Measurements from ENCODE around the gene CYP4F2.
"Not testable (repeated sequence)": the region's sequence is repeated elsewhere in the genome, so short reads cannot be mapped to it uniquely, and the experiment has no call there.

CYP4F2 gene

DNA sequence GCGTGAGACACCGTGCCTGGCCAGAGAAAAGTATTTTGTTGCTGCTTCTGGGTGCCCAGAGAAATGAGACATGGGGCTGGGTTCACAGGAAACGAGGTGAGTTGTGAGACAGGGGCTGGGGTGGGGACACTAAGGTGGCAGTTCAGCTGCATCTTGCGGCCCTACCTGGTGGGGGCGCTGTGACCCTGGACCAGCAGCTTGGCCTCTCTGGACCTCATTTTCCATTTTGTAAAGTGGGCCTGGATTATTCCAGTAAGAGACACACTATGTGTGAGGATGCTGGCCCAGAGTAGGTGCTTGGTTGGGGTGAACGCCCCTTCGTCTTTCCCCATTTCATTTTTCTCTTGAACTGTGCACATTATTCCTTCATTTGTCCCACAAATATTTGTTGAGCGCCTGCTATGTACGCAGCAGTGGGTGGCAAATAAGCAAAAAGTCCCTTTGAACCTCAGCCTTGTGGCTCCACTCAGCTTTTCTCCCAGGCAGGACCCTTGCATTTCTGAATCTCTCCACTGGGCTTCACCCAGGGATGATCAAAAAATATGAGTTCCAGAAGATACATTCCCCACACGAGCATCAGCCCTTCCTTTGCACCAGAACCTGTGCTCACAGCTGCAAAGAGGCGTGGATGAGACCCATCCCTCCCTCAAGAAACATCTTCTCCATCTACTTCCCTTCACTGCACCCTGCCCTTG lies 55.9 kb downstream of the CYP4F2 start:
- Histone ChIP-seq H3K27ac (ENCODE audit: low read depth, low read length) (no peak overlapping the region), H3K36me3 (ENCODE audit: control insufficient read depth in 5 of 5, insufficient read depth in 5 of 5, low read length in 5 of 5) (no peaks in the 10 kb centered on the region)

GRCh38 chr19:15840833-15841232 lies 57.0 kb downstream of the CYP4F2 start:
- Histone ChIP-seq H3K9me3 (ENCODE audit: control insufficient read depth in 5 of 5, low read length in 5 of 5) (no peaks in the 10 kb centered on the region), H3K9ac (ENCODE audit: low read length in 5 of 5) (no peak overlapping the region), H3K27ac (ENCODE audit: low read depth, low read length) (no peak overlapping the region), H3K27me3 (ENCODE audit: control insufficient read depth in 5 of 5, insufficient read depth in 4 of 5, low read length in 5 of 5) (no peaks in the 10 kb centered on the region), H3K4me3 (ENCODE audit: low read depth in 1 of 5, low read length in 5 of 5) (no peak overlapping the region), H3K36me3 (ENCODE audit: control insufficient read depth in 5 of 5, insufficient read depth in 5 of 5, low read length in 5 of 5) (no peaks in the 10 kb centered on the region), H3K4me1 (ENCODE audit: control insufficient read depth in 5 of 5, insufficient read depth in 5 of 5, low read length in 5 of 5) (peaks cover 0 to 12% (median 10%) of the 10 kb centered on the region in 5 donors)

More for the DNA sequence above, 55.9 kb downstream of the CYP4F2 start:
- Histone ChIP-seq H3K4me1 (ENCODE audit: control insufficient read depth in 5 of 5, insufficient read depth in 5 of 5, low read length in 5 of 5) (peaks cover 0 to 5% (median 4%) of the 10 kb centered on the region in 5 donors), H3K4me3 (ENCODE audit: low read depth in 1 of 5, low read length in 5 of 5) (no peak overlapping the region), H3K9me3 (ENCODE audit: control insufficient read depth in 5 of 5, low read length in 5 of 5) (no peaks in the 10 kb centered on the region), H3K9ac (ENCODE audit: low read length in 5 of 5) (no peak overlapping the region), H3K27me3 (ENCODE audit: control insufficient read depth in 5 of 5, insufficient read depth in 4 of 5, low read length in 5 of 5) (no peaks in the 10 kb centered on the region)

- H3K9ac ChIP-seq (ENCODE audit: low read length in 5 of 5); H3K27ac ChIP-seq (ENCODE audit: low read depth, low read length); H3K4me3 ChIP-seq (ENCODE audit: low read depth in 1 of 5, low read length in 5 of 5); H3K36me3 ChIP-seq (ENCODE audit: control insufficient read depth in 5 of 5, insufficient read depth in 5 of 5, low read length in 5 of 5); H3K9me3 ChIP-seq (ENCODE audit: control insufficient read depth in 5 of 5, low read length in 5 of 5); H3K27me3 ChIP-seq (ENCODE audit: control insufficient read depth in 5 of 5, insufficient read depth in 4 of 5, low read length in 5 of 5): not testable (repeated sequence)
- peaks cover 0 to 13% (median 13%) of the 10 kb centered on the region in 5 donors for H3K4me1 ChIP-seq (ENCODE audit: control insufficient read depth in 5 of 5, insufficient read depth in 5 of 5, low read length in 5 of 5)
Observed at GRCh38 chr19:15839888-15840287, 58.0 kb downstream of the CYP4F2 start.

- H3K9me3 ChIP-seq (ENCODE audit: control insufficient read depth in 5 of 5, low read length in 5 of 5) = no peaks in the 10 kb centered on the region
- no peak overlapping the region for H3K27ac ChIP-seq (ENCODE audit: low read depth, low read length)
- peaks cover 0 to 13% (median 13%) of the 10 kb centered on the region in 5 donors for H3K4me1 ChIP-seq (ENCODE audit: control insufficient read depth in 5 of 5, insufficient read depth in 5 of 5, low read length in 5 of 5)
Observed at GRCh38 chr19:15838351-15838750, 59.5 kb downstream of the CYP4F2 start.

GRCh38 chr19:15837221-15837731 lies 60.6 kb downstream of the CYP4F2 start:
- Histone ChIP-seq H3K27me3 (ENCODE audit: control insufficient read depth in 5 of 5, insufficient read depth in 4 of 5, low read length in 5 of 5) (no peaks in the 10 kb centered on the region), H3K36me3 (ENCODE audit: control insufficient read depth in 5 of 5, insufficient read depth in 5 of 5, low read length in 5 of 5) (no peaks in the 10 kb centered on the region), H3K4me3 (ENCODE audit: low read depth in 1 of 5, low read length in 5 of 5) (peak overlapping the region; percentile 82 to 90 (median 85)), H3K27ac (ENCODE audit: low read depth, low read length) (peak overlapping the region; percentile 90), H3K9ac (ENCODE audit: low read length in 5 of 5) (peak overlapping the region in 3 of 5 donors; percentile 15 to 98 (median 92)), H3K9me3 (ENCODE audit: control insufficient read depth in 5 of 5, low read length in 5 of 5) (no peaks in the 10 kb centered on the region), H3K4me1 (ENCODE audit: control insufficient read depth in 5 of 5, insufficient read depth in 5 of 5, low read length in 5 of 5) (peaks cover 0 to 13% (median 13%) of the 10 kb centered on the region in 5 donors)

More at GRCh38 chr19:15838351-15838750, 59.5 kb downstream of the CYP4F2 start:
- Histone ChIP-seq H3K27me3 (ENCODE audit: control insufficient read depth in 5 of 5, insufficient read depth in 4 of 5, low read length in 5 of 5) (no peaks in the 10 kb centered on the region), H3K36me3 (ENCODE audit: control insufficient read depth in 5 of 5, insufficient read depth in 5 of 5, low read length in 5 of 5) (no peaks in the 10 kb centered on the region), H3K9ac (ENCODE audit: low read length in 5 of 5) (no peak overlapping the region), H3K4me3 (ENCODE audit: low read depth in 1 of 5, low read length in 5 of 5) (no peak overlapping the region)

DNA sequence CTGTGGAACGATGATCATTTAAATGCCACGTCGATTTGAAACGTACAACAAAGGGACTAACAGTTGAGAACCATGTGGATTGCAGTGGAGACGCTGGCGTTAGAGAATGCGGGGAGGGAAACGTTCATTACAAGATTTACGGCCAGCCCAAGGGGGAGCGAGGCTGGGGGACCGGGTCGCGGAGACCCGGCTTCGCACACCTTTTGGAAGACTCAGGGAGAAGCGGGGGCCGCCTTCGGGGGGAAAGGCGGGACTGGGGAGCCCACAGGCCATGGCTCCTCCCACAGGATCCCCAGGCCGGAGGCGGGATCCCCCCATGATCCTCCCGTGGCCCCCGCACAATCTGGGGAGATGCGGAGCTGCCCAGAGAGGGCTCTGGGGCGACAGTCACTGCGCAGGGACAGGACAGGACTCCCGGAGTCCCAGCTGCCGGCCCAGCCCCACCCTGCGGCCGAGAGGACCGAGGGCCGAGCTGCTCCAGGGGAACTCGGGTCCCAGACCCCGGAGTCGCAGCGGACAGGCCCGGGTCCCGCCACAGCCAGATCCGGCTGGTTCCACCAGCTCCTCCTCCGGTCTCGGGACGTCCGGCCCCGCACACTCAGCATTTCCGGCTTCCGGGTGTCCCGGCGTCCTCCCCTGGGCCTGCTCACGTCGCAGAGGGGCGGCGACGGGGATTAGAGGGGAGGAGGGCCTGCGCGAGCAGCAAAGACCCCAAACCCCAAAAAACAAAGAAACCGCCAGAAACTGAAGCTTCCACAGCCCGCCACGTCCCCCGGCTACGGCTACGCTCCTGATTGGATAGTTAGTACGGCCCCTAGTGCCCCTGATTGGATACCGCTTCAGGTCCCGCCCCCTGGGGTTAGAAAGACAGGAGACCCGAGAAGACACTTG lies 61.3 kb downstream of the CYP4F2 start:
- Histone ChIP-seq H3K27ac (ENCODE audit: low read depth, low read length) (peak overlapping the region; percentile 90), H3K36me3 (ENCODE audit: control insufficient read depth in 5 of 5, insufficient read depth in 5 of 5, low read length in 5 of 5) (no peaks in the 10 kb centered on the region), H3K9ac (ENCODE audit: low read length in 5 of 5) (peak overlapping the region; percentile 0 to 98 (median 92)), H3K4me3 (ENCODE audit: low read depth in 1 of 5, low read length in 5 of 5) (peak overlapping the region; percentile 82 to 90 (median 85)), H3K9me3 (ENCODE audit: control insufficient read depth in 5 of 5, low read length in 5 of 5) (no peaks in the 10 kb centered on the region), H3K4me1 (ENCODE audit: control insufficient read depth in 5 of 5, insufficient read depth in 5 of 5, low read length in 5 of 5) (peaks cover 0 to 13% (median 13%) of the 10 kb centered on the region in 5 donors), H3K27me3 (ENCODE audit: control insufficient read depth in 5 of 5, insufficient read depth in 4 of 5, low read length in 5 of 5) (no peaks in the 10 kb centered on the region)

DNA sequence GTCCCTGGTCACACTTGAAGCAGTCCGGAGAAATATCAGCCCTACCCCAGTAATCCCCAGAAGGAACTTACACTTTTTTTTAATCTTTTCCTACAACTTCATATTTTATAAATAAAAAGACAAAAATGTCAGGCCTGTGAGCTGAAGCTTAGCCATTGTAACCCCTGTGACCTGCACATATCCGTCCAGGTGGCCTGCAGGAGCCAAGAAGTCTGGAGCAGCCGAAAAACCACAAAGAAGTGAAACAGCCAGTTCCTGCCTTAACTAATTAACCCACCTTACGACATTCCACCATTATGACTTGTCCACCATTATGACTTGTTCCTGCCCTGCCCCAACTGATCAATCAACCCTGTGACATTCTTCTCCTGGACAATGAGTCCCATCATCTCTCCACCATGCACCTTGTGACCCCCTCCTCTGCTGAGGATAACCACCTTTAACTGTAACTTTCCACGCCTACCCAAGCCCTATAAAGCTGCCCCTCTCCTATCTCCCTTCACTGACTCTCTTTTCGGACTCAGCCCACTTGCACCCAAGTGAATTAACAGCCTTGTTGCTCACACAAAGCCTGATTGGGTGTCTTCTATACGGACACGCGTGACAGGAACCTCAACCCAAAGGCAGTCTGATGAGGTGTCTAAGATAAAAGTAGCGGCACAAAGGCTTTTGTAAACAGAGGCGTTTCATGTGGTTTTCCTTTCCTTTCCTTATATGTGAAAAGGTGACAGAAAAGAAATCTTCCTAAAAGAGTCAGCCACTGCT lies 62.1 kb downstream of the CYP4F2 start:
- H3K9ac ChIP-seq (ENCODE audit: low read length in 5 of 5) = peak overlapping the region in 4 of 5 donors; percentile 87 to 98 (median 94)
- H3K36me3 ChIP-seq (ENCODE audit: control insufficient read depth in 5 of 5, insufficient read depth in 5 of 5, low read length in 5 of 5); H3K27me3 ChIP-seq (ENCODE audit: control insufficient read depth in 5 of 5, insufficient read depth in 4 of 5, low read length in 5 of 5); H3K9me3 ChIP-seq (ENCODE audit: control insufficient read depth in 5 of 5, low read length in 5 of 5): not testable (repeated sequence)
- H3K4me1 ChIP-seq (ENCODE audit: control insufficient read depth in 5 of 5, insufficient read depth in 5 of 5, low read length in 5 of 5) = peaks cover 0 to 13% (median 13%) of the 10 kb centered on the region in 5 donors
- peak overlapping the region; percentile 90 for H3K27ac ChIP-seq (ENCODE audit: low read depth, low read length)
- peak overlapping the region; percentile 80 to 90 (median 85) for H3K4me3 ChIP-seq (ENCODE audit: low read depth in 1 of 5, low read length in 5 of 5)

DNA sequence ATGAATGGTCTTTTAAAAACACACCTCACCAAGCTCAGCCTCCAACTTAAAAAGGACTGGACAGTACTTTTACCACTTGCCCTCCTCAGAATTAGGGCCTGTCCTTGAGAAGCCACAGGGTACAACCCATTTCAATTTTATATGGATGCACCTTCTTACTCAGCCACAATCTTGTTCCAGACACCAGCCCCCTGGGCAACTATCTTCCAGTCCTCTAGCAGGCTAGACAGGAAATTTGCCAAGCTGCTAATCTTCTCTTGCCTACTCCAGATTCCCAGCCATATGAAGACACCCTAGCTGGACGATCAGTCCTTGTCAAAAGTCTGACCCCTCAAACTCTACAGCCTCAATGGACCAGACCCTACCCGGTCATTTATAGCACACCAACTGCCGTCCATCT lies 63.6 kb downstream of the CYP4F2 start:
- H3K36me3 ChIP-seq (ENCODE audit: control insufficient read depth in 5 of 5, insufficient read depth in 5 of 5, low read length in 5 of 5); H3K9me3 ChIP-seq (ENCODE audit: control insufficient read depth in 5 of 5, low read length in 5 of 5); H3K4me3 ChIP-seq (ENCODE audit: low read depth in 1 of 5, low read length in 5 of 5); H3K9ac ChIP-seq (ENCODE audit: low read length in 5 of 5); H3K27ac ChIP-seq (ENCODE audit: low read depth, low read length): not testable (repeated sequence)
- peaks cover 0 to 13% (median 13%) of the 10 kb centered on the region in 5 donors for H3K4me1 ChIP-seq (ENCODE audit: control insufficient read depth in 5 of 5, insufficient read depth in 5 of 5, low read length in 5 of 5)
- H3K27me3 ChIP-seq (ENCODE audit: control insufficient read depth in 5 of 5, insufficient read depth in 4 of 5, low read length in 5 of 5) = peaks cover 0 to 11% (median 0%) of the 10 kb centered on the region in 5 donors

- H3K27ac ChIP-seq (ENCODE audit: low read depth, low read length) = no peak overlapping the region
- no peaks in the 10 kb centered on the region for H3K36me3 ChIP-seq (ENCODE audit: control insufficient read depth in 5 of 5, insufficient read depth in 5 of 5, low read length in 5 of 5)
- peaks cover 0 to 8% (median 8%) of the 10 kb centered on the region in 5 donors for H3K4me1 ChIP-seq (ENCODE audit: control insufficient read depth in 5 of 5, insufficient read depth in 5 of 5, low read length in 5 of 5)
- H3K9ac ChIP-seq (ENCODE audit: low read length in 5 of 5) = no peak overlapping the region
- H3K9me3 ChIP-seq (ENCODE audit: control insufficient read depth in 5 of 5, low read length in 5 of 5) = no peaks in the 10 kb centered on the region
- peaks cover 0 to 14% (median 9%) of the 10 kb centered on the region in 5 donors for H3K27me3 ChIP-seq (ENCODE audit: control insufficient read depth in 5 of 5, insufficient read depth in 4 of 5, low read length in 5 of 5)
- H3K4me3 ChIP-seq (ENCODE audit: low read depth in 1 of 5, low read length in 5 of 5) = no peak overlapping the region
Observed at GRCh38 chr19:15831626-15832025, 66.2 kb downstream of the CYP4F2 start.
